H1 (cell line): ENCODE results near the gene TRIM41. TPM values are rescaled to one million over a fixed set of nuclear protein-coding genes. Genes with fewer than 3 reads are reported as not detected.
"Not testable (repeated sequence)": the region's sequence is repeated elsewhere in the genome, so short reads cannot be mapped to it uniquely, and the experiment has no call there.

Experiments
- CTCF ChIA-PET: fragments of 300-600 bp; sonication (Branson Sonifier 250); formaldehyde crosslinking; loops from one replicate; lab custom pipeline; 2021; ENCODE audit not compliant: partially characterized antibody; lab: Charles Lee
- POLR2A ChIA-PET: fragments of 300-600 bp; sonication (Branson Sonifier 250); formaldehyde crosslinking; loops from one replicate; lab custom pipeline; 2021; ENCODE audit warnings: inconsistent platforms; ENCODE audit not compliant: partially characterized antibody; lab: Charles Lee
- DNase-seq, 2 experiments: peaks; one replicate each; pipeline versions ENCODE4 v3.0.0 to v3.0.0-alpha.2; 2010 to 2022; ENCODE audit warnings: low spot score in 2 of 2, low read depth in 1 of 2, mixed read lengths in 1 of 2
- FAIRE-seq: peaks from 2 replicates; lab custom pipeline; 2011; peaks lifted over from hg19 to GRCh38; lab: Jason Lieb, UNC
- H2AFZ ChIP-seq: 2 replicates; pipeline ENCODE4 v1.8.1; 2012; ENCODE audit warnings: low read length, inconsistent platforms
- H2AK5ac ChIP-seq: 2 replicates; pipeline ENCODE4 v1.6.1; 2013; ENCODE audit warnings: low read depth, low read length
- H2BK120ac ChIP-seq: replicated peaks from 2 replicates; pipeline ENCODE3; 2013; ENCODE audit warnings: low read depth, low read length, inconsistent platforms
- H2BK12ac ChIP-seq: 2 replicates; pipeline ENCODE4 v1.6.1; 2013; ENCODE audit warnings: low read depth, low read length
- H2BK15ac ChIP-seq: 2 replicates; pipeline ENCODE4 v1.6.1; 2013; ENCODE audit warnings: low read length
- H2BK20ac ChIP-seq: 2 replicates; pipeline ENCODE4 v1.6.1; 2013; ENCODE audit warnings: low read length
- H2BK5ac ChIP-seq: 2 replicates; pipeline ENCODE4 v1.6.1; 2013; ENCODE audit warnings: low read depth, low read length
- H3K14ac ChIP-seq: 2 replicates; pipeline ENCODE4 v1.6.1; 2013; ENCODE audit warnings: inconsistent platforms; ENCODE audit not compliant: insufficient read length
- H3K18ac ChIP-seq: 2 replicates; pipeline ENCODE4 v1.6.1; 2013; ENCODE audit warnings: low read length; ENCODE audit errors: extremely low read depth
- H3K23ac ChIP-seq: 2 replicates; pipeline ENCODE4 v1.6.1; 2013; ENCODE audit warnings: inconsistent platforms; ENCODE audit not compliant: insufficient read length
- H3K23me2 ChIP-seq: 2 replicates; pipeline ENCODE4 v1.6.1; 2013; ENCODE audit warnings: low read depth, low read length
- H3K27ac ChIP-seq: 2 replicates; pipeline ENCODE4 v1.6.1; 2011; ENCODE audit warnings: low read depth, low read length, inconsistent platforms
- H3K27me3 ChIP-seq, 4 experiments: replicated peaks in 1 of 4; 1 replicate in 1 of 4; 2 replicates in 3 of 4; pipeline versions ENCODE4 v1.6.1 to v1.8.1; 2011 to 2013; ENCODE audit warnings: low read length in 3 of 4, mild to moderate bottlenecking in 3 of 4, inconsistent platforms in 2 of 4, mixed read lengths in 2 of 4, moderate library complexity in 1 of 4; ENCODE audit not compliant: control insufficient read depth in 3 of 4, insufficient read depth in 3 of 4; ENCODE audit errors: extremely low read depth in 1 of 4
- H3K36me3 ChIP-seq, 4 experiments: 2 replicates each; pipeline versions ENCODE4 v1.6.1 to v1.8.1; 2011 to 2013; ENCODE audit warnings: mild to moderate bottlenecking in 4 of 4, low read length in 3 of 4, moderate library complexity in 2 of 4, control low read depth in 1 of 4, inconsistent platforms in 1 of 4; ENCODE audit not compliant: insufficient read depth in 4 of 4, control insufficient read depth in 2 of 4
- H3K4ac ChIP-seq: replicated peaks from 2 replicates; pipeline ENCODE3; 2013; ENCODE audit warnings: low read length, low read depth, mixed read lengths, inconsistent platforms; ENCODE audit not compliant: insufficient read length
- H3K4me1 ChIP-seq, 4 experiments: replicated peaks in 1 of 4; 1 replicate in 1 of 4; 2 replicates in 3 of 4; pipeline versions ENCODE4 v1.6.1 to v1.8.1; 2011 to 2013; ENCODE audit warnings: low read length in 3 of 4, inconsistent platforms in 2 of 4, mixed read lengths in 1 of 4; ENCODE audit not compliant: insufficient read depth in 4 of 4, control insufficient read depth in 3 of 4
- H3K4me2 ChIP-seq, 2 experiments: 2 replicates each; pipeline versions ENCODE4 v1.6.1 to v1.8.1; 2011 to 2013; ENCODE audit warnings: low read depth in 2 of 2, low read length in 2 of 2, control low read depth in 1 of 2, inconsistent platforms in 1 of 2, mild to moderate bottlenecking in 1 of 2; ENCODE audit not compliant: insufficient read depth in 1 of 2
- H3K4me3 ChIP-seq, 4 experiments: fragments of 200-600, 300-600 bp in 1 of 4; sonication (generic), shearing (Covaris generic), sonication (Bioruptor Twin) in 1 of 4; 2 replicates each; pipeline versions ENCODE4 v1.5.1 to v1.8.1; 2011 to 2016; ENCODE audit warnings: low read length in 4 of 4, low read depth in 3 of 4, control low read depth in 2 of 4, inconsistent platforms in 2 of 4, mild to moderate bottlenecking in 2 of 4, mixed read lengths in 1 of 4, moderate library complexity in 1 of 4; ENCODE audit not compliant: insufficient read depth in 2 of 4; ENCODE audit errors: extremely low read depth in 1 of 4
- H3K56ac ChIP-seq: replicated peaks from 2 replicates; pipeline ENCODE3; 2013; ENCODE audit warnings: low read depth, mild to moderate bottlenecking, mixed read lengths, low read length, inconsistent platforms; ENCODE audit not compliant: insufficient read length
- H3K79me1 ChIP-seq: 2 replicates; pipeline ENCODE4 v1.6.1; 2013; ENCODE audit warnings: low read depth, low read length, control low read depth
- H3K79me2 ChIP-seq, 2 experiments: 2 replicates each; pipeline versions ENCODE4 v1.6.1 to v1.8.1; 2012 to 2013; ENCODE audit warnings: low read length in 2 of 2, mild to moderate bottlenecking in 2 of 2, inconsistent platforms in 1 of 2; ENCODE audit not compliant: insufficient read depth in 2 of 2, control insufficient read depth in 1 of 2
- H3K9ac ChIP-seq, 4 experiments: replicated peaks in 1 of 4; 1 replicate in 1 of 4; 2 replicates in 3 of 4; pipeline versions ENCODE4 v1.6.1 to v1.8.1; 2011 to 2013; ENCODE audit warnings: low read depth in 3 of 4, low read length in 3 of 4, control low read depth in 2 of 4, mild to moderate bottlenecking in 2 of 4, moderate library complexity in 2 of 4, inconsistent platforms in 1 of 4; ENCODE audit errors: extremely low read depth in 1 of 4
- H3K9me3 ChIP-seq, 2 experiments: 2 replicates each; pipeline versions ENCODE4 v1.6.1 to v1.8.1; 2012 to 2013; ENCODE audit warnings: mild to moderate bottlenecking in 2 of 2, moderate library complexity in 2 of 2, control low read depth in 1 of 2, inconsistent platforms in 1 of 2, low read depth in 1 of 2, low read length in 1 of 2, mixed read lengths in 1 of 2; ENCODE audit not compliant: insufficient read depth in 2 of 2
- H4K20me1 ChIP-seq, 2 experiments: replicated peaks in 1 of 2; 2 replicates each; pipeline versions ENCODE3 to v1.8.1; 2011 to 2013; ENCODE audit warnings: inconsistent platforms in 2 of 2, low read length in 2 of 2, mild to moderate bottlenecking in 1 of 2; ENCODE audit not compliant: insufficient read depth in 2 of 2, control insufficient read depth in 1 of 2
- H4K5ac ChIP-seq: 2 replicates; pipeline ENCODE4 v1.6.1; 2013; ENCODE audit warnings: low read length, low read depth, mixed read lengths, inconsistent platforms; ENCODE audit not compliant: insufficient read length
- H4K8ac ChIP-seq: 2 replicates; pipeline ENCODE4 v1.8.0; 2013; ENCODE audit warnings: mild to moderate bottlenecking, moderate library complexity, low read length, inconsistent platforms; ENCODE audit not compliant: insufficient read depth; ENCODE audit errors: extremely low read depth
- H4K91ac ChIP-seq: replicated peaks from 2 replicates; pipeline ENCODE3; 2013; ENCODE audit warnings: low read length, mixed read lengths, inconsistent platforms; ENCODE audit not compliant: insufficient read length
- WGBS, 2 experiments: shearing (Covaris generic) in 1 of 2; methylation state at CpG; one replicate each; pipeline versions ENCODE4 v1.1.6 to v1.1.7; 2013 to 2015; ENCODE audit warnings: low lambda C conversion rate in 2 of 2, mixed read lengths in 2 of 2, inconsistent platforms in 1 of 2, low coverage in 1 of 2, missing lambda C conversion rate in 1 of 2; ENCODE audit not compliant: insufficient replicate concordance in 2 of 2, insufficient coverage in 1 of 2, insufficient read length in 1 of 2; ENCODE audit errors: extremely low coverage in 1 of 2, missing lambda C conversion rate in 1 of 2; 5-methylcytosine and 5-hydroxymethylcytosine counted together
- polyA plus RNA-seq, 7 experiments: library from polyadenylated mRNA; depleted of rRNA in 3 of 7; stranded (reverse) in 5 of 7; unstranded in 2 of 7; fragments of >200 nt in 5 of 7; fragments of 200-250 nt in 2 of 7; gene quantifications; 1 replicate in 5 of 7; 2 replicates in 1 of 7; 4 replicates in 1 of 7; pipeline versions ENCODE4 v1.2.1 to v1.2.3, GENCODE V29; 2011 to 2013; ENCODE audit warnings: missing spikeins in 2 of 7, mixed read lengths in 2 of 7
- total RNA-seq: library from RNA; stranded (reverse); fragmentation: NEBNext Ultra II Directional; extraction: Animal tissue kit (Norgen Biotek cat#: 25700); gene quantifications from 2 replicates; pipeline ENCODE4 v1.2.1, GENCODE V29; 2021

The TRIM41 gene
- total and polyA plus RNA-seq, 2 of the 8 experiments (the other 6 are each of a cell fraction or from before 2014, with no cell fraction given), result 12.9 to 21.6 TPM

GRCh38 chr5:181177559-181177958 is 45.5 kb upstream of the TRIM41 start:
- POLR2A ChIA-PET, result interaction anchor here (0.6 to 1.1 kb wide), 2 partner anchors 9 to 45 kb away, joined by 3 to 5 read pairs; no protein-coding TSS in a partner anchor

More at GRCh38 chr5:181177559-181177958, 45.5 kb upstream of the TRIM41 start:
- H3K9me3 ChIP-seq, H2AFZ ChIP-seq, H3K56ac ChIP-seq, H4K20me1 ChIP-seq, H2BK5ac ChIP-seq, H3K36me3 ChIP-seq, H4K8ac ChIP-seq, H2AK5ac ChIP-seq, H3K23me2 ChIP-seq, H3K79me2 ChIP-seq, H3K27ac ChIP-seq, H4K5ac ChIP-seq, H2BK120ac ChIP-seq, H3K4ac ChIP-seq, H3K4me2 ChIP-seq, H3K4me3 ChIP-seq, H3K79me1 ChIP-seq, H3K14ac ChIP-seq, H2BK20ac ChIP-seq, H3K23ac ChIP-seq, DNase-seq, H3K4me1 ChIP-seq, H3K18ac ChIP-seq, H4K91ac ChIP-seq, H2BK15ac ChIP-seq, H3K9ac ChIP-seq, H2BK12ac ChIP-seq, H3K27me3 ChIP-seq, FAIRE-seq: not testable (repeated sequence)
- WGBS, 2 experiments, result 85% methylated on average over 14 of the region's 14 CpGs; no CpG with 5 or more reads in 1 of the 2 experiments
- CTCF ChIA-PET, result interaction anchor here (0.7 to 1.3 kb wide), 4 partner anchors 9 to 50 kb away, joined by 3 to 4 read pairs (median 4); no protein-coding TSS in a partner anchor
